Mammary epithelial cell (primary cell): Measurements from ENCODE around the gene ARSB.

Experiments used
- CTCF ChIP-seq, 2 donors: IDR thresholded peaks in 1 of 2; conservative IDR thresholded peaks in 1 of 2; 2 replicates each; pipeline ENCODE4 v1.5.1; 2011 to 2012; ENCODE audit warnings: inconsistent platforms in 2 of 2, low read length in 2 of 2, mild to moderate bottlenecking in 2 of 2, control low read depth in 1 of 2, low read depth in 1 of 2; ENCODE audit not compliant: insufficient read depth in 1 of 2; ENCODE audit errors: extremely low read depth in 1 of 2
- EZH2 ChIP-seq: IDR thresholded peaks from 2 replicates; pipeline ENCODE4 v1.6.1; 2012; ENCODE audit warnings: low read length, inconsistent platforms, borderline replicate concordance

- TF ChIP-seq CTCF (conservative IDR thresholded peaks at IDR 0.05 in 1 of 2, IDR thresholded peaks at IDR 0.05 in 1 of 2; ENCODE audit: extremely low read depth in 1 of 2, insufficient read depth in 1 of 2, low read depth in 1 of 2, low read length in 2 of 2) (no peak), EZH2 (no peak)
These were observed 139.6 kb downstream of the ARSB start for GRCh38 chr5:78845470-78845869.
